GM23338 (cell line): ENCODE results near the gene SV2C.

ENCODE experiments used
- EZH2phosphoT487 ChIP-seq: fragments of 200-600 bp; sonication (generic); IDR thresholded peaks from one replicate; pipeline ENCODE4 v1.8.1; 2018; ENCODE audit warnings: antibody characterized with exemption; ENCODE audit not compliant: unreplicated experiment
- POLR2AphosphoS5 ChIP-seq: IDR thresholded peaks from 2 replicates; pipeline ENCODE4 v1.6.1; 2016; ENCODE audit warnings: antibody characterized with exemption, low read depth
- TF ChIP-seq, protein P1 (sequence below), 2 experiments: fragments of 200-600 bp in 1 of 2; sonication (generic) in 1 of 2; conservative IDR thresholded peaks; 2 replicates each; pipeline versions ENCODE4 v1.5.1 to v1.6.1; 2016 to 2017; ENCODE audit warnings: antibody characterized with exemption in 2 of 2, low read depth in 2 of 2, mild to moderate bottlenecking in 2 of 2, moderate library complexity in 1 of 2

DNA sequence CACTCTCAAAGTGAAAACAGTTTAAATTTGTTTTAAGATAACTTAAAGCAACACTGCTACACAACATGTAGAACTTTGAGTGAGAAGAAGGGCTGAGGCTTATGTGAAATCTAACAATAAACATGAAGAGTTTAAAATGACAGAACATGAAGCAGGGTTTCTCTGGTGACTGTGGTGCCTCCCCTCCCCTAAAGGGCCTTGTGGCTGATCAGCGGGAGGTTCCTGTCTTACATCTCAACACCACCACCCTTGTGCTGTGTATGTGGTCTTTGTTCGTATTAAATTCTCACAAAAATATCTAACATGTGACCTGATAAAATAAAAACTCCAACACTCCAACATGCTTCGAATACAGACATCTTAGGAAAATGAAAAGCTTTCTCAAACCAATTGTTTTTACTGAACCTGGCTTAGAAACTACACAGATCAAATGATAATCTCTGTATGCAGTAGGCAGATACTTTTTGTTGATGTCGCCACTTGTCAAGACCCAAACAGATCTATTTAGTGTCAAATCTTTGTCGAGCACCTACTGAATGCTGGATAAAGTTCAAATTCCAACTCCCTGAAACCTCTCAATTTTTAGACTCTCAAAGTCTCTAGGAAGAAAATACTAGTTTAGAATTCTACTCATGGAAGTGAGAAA is 310.0 kb downstream of the SV2C start:
- TF ChIP-seq, protein P1, sequence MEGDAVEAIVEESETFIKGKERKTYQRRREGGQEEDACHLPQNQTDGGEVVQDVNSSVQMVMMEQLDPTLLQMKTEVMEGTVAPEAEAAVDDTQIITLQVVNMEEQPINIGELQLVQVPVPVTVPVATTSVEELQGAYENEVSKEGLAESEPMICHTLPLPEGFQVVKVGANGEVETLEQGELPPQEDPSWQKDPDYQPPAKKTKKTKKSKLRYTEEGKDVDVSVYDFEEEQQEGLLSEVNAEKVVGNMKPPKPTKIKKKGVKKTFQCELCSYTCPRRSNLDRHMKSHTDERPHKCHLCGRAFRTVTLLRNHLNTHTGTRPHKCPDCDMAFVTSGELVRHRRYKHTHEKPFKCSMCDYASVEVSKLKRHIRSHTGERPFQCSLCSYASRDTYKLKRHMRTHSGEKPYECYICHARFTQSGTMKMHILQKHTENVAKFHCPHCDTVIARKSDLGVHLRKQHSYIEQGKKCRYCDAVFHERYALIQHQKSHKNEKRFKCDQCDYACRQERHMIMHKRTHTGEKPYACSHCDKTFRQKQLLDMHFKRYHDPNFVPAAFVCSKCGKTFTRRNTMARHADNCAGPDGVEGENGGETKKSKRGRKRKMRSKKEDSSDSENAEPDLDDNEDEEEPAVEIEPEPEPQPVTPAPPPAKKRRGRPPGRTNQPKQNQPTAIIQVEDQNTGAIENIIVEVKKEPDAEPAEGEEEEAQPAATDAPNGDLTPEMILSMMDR (conservative IDR thresholded peaks at IDR 0.05; ENCODE audit: low read depth in 2 of 2), result no peak
- TF ChIP-seq EZH2phosphoT487 (no peak), POLR2AphosphoS5 (no peak)
